HepG2 (cell line): ENCODE data around the gene KLF6. TPM values are rescaled to one million over a fixed set of nuclear protein-coding genes. Genes with fewer than 3 reads are reported as not detected.
A peak's percentile ranks its signal among the peaks of the same experiment; 100 is the strongest.

Source experiments
- ARID2 ChIP-seq: sonication (generic); formaldehyde crosslinking; IDR thresholded peaks from 2 replicates; pipeline ENCODE4 v1.8.1; 2022; ENCODE audit warnings: mild to moderate bottlenecking, missing genetic modification reagents, borderline replicate concordance
- E2F1 ChIP-seq: sonication (generic); formaldehyde crosslinking; IDR thresholded peaks from 2 replicates; pipeline ENCODE4 v1.5.0; 2020; ENCODE audit warnings: missing genetic modification reagents
- GABPA ChIP-seq, 2 experiments: IDR thresholded peaks; 2 replicates each; pipeline ENCODE4 v1.6.1; 2011 to 2016; ENCODE audit warnings: low read depth in 2 of 2, low read length in 1 of 2, missing biosample characterization in 1 of 2, missing genetic modification characterization in 1 of 2
- KDM3A ChIP-seq: IDR thresholded peaks from 2 replicates; pipeline ENCODE4 v1.6.1; 2018; ENCODE audit warnings: low read depth, missing compliant biosample characterization
- MEIS2 ChIP-seq: sonication (generic); formaldehyde crosslinking; IDR thresholded peaks from 2 replicates; pipeline ENCODE4 v1.9.0; 2021; ENCODE audit warnings: mild to moderate bottlenecking, missing genetic modification reagents
- MLX ChIP-seq: IDR thresholded peaks from 2 replicates; pipeline ENCODE4 v1.6.1; 2016
- PHB2 ChIP-seq: fragments of 450-650 bp; IDR thresholded peaks from 2 replicates; pipeline ENCODE4 v1.6.1; 2018; ENCODE audit not compliant: partially characterized antibody
- RERE ChIP-seq: IDR thresholded peaks from 2 replicates; pipeline ENCODE4 v1.6.1; 2016; ENCODE audit warnings: low read depth, missing genetic modification reagents, missing compliant biosample characterization
- SAFB2 ChIP-seq: sonication (generic); formaldehyde crosslinking; IDR thresholded peaks from 2 replicates; pipeline ENCODE4 v1.5.1; 2020; ENCODE audit warnings: missing genetic modification reagents, low read depth, mild to moderate bottlenecking, borderline replicate concordance
- SP140L ChIP-seq: sonication (generic); formaldehyde crosslinking; IDR thresholded peaks from 2 replicates; pipeline ENCODE4 v1.4.0; 2020; ENCODE audit warnings: missing genetic modification reagents, borderline replicate concordance
- TOPORS ChIP-seq: sonication (generic); formaldehyde crosslinking; IDR thresholded peaks from 2 replicates; pipeline ENCODE4 v1.8.0; 2023; ENCODE audit warnings: mild to moderate bottlenecking, missing genetic modification reagents
- TRAFD1 ChIP-seq: sonication (generic); formaldehyde crosslinking; IDR thresholded peaks from 2 replicates; pipeline ENCODE4 v1.5.1; 2020; ENCODE audit warnings: missing genetic modification reagents, mild to moderate bottlenecking, borderline replicate concordance
- ZFP82 ChIP-seq: sonication (generic); formaldehyde crosslinking; IDR thresholded peaks from 2 replicates; pipeline ENCODE4 v1.5.1; 2020; ENCODE audit warnings: mild to moderate bottlenecking, missing genetic modification reagents, borderline replicate concordance
- ZMAT3 ChIP-seq: sonication (generic); formaldehyde crosslinking; conservative IDR thresholded peaks from 2 replicates; pipeline ENCODE4 v1.7.0; 2021; ENCODE audit warnings: missing genetic modification reagents
- ZNF274 ChIP-seq: sonication (generic); formaldehyde crosslinking; IDR thresholded peaks from 2 replicates; pipeline ENCODE4 v1.5.1; 2020; ENCODE audit warnings: mild to moderate bottlenecking, missing genetic modification reagents
- ZNF570 ChIP-seq: sonication (generic); formaldehyde crosslinking; IDR thresholded peaks from 2 replicates; pipeline ENCODE4 v1.4.0; 2020; ENCODE audit warnings: mild to moderate bottlenecking, missing genetic modification reagents, borderline replicate concordance
- polyA plus RNA-seq, 8 experiments: library from polyadenylated mRNA; depleted of rRNA in 3 of 8; stranded (reverse) in 7 of 8; unstranded in 1 of 8; fragments of >200 nt; fragmentation: Illumina TruSeq in 4 of 8; extraction: Trizol in 4 of 8; gene quantifications; 2 replicates each; pipeline versions ENCODE4 v1.2.1 to v1.2.3, GENCODE V29; 2011 to 2016; ENCODE audit warnings: low read depth in 4 of 8, missing spikeins in 1 of 8, mixed read lengths in 1 of 8; ENCODE audit not compliant: insufficient read depth in 1 of 8
- total RNA-seq, 5 experiments: library from RNA; depleted of rRNA; stranded (reverse); fragments of >200 nt; fragmentation: Illumina TruSeq; extraction: Trizol; gene quantifications; 2 replicates each; pipeline ENCODE4 v1.2.3, GENCODE V29; 2016; ENCODE audit warnings: low read depth in 1 of 5
- TF ChIP-seq, protein P1 (sequence below): sonication (generic); formaldehyde crosslinking; IDR thresholded peaks from 2 replicates; pipeline ENCODE4 v1.8.0; 2022; ENCODE audit warnings: mild to moderate bottlenecking, missing genetic modification reagents, moderate library complexity
- TF ChIP-seq, protein P2 (sequence below): sonication (generic); formaldehyde crosslinking; IDR thresholded peaks from 2 replicates; pipeline ENCODE4 v1.5.0; 2020; ENCODE audit warnings: missing genetic modification reagents

Gene KLF6
- total and polyA plus RNA-seq, 2 of the 13 experiments (the other 11 are each of a cell fraction or from before 2014, with no cell fraction given) = 27.0 to 71.9 TPM

- TF ChIP-seq E2F1 (CRISPR knock-in tag) = no peak
- TF ChIP-seq SAFB2 (CRISPR knock-in tag) = no peak
- TF ChIP-seq, protein P1, sequence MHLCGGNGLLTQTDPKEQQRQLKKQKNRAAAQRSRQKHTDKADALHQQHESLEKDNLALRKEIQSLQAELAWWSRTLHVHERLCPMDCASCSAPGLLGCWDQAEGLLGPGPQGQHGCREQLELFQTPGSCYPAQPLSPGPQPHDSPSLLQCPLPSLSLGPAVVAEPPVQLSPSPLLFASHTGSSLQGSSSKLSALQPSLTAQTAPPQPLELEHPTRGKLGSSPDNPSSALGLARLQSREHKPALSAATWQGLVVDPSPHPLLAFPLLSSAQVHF (CRISPR knock-in tag) = no peak
- no peak for TF ChIP-seq TOPORS (CRISPR knock-in tag)
- TF ChIP-seq, protein P2, sequence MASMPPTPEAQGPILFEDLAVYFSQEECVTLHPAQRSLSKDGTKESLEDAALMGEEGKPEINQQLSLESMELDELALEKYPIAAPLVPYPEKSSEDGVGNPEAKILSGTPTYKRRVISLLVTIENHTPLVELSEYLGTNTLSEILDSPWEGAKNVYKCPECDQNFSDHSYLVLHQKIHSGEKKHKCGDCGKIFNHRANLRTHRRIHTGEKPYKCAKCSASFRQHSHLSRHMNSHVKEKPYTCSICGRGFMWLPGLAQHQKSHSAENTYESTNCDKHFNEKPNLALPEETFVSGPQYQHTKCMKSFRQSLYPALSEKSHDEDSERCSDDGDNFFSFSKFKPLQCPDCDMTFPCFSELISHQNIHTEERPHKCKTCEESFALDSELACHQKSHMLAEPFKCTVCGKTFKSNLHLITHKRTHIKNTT = no peak
- TF ChIP-seq ZMAT3 = peak; percentile 40; the same call in 1 of the 2 replicates
- TF ChIP-seq SP140L (CRISPR knock-in tag) = no peak
- TF ChIP-seq ARID2 (CRISPR knock-in tag) = no peak
- TF ChIP-seq ZNF274 (CRISPR knock-in tag) = no peak
- TF ChIP-seq MLX (CRISPR knock-in tag) = 0 out of 2 replicates have a peak, but pooled peaks have one; percentile 55
- no peak for TF ChIP-seq ZNF570
- TF ChIP-seq MEIS2 = 0 out of 2 replicates have a peak, but pooled peaks have one; percentile 16
- no peak for TF ChIP-seq TRAFD1
- no peak for TF ChIP-seq ZFP82 (CRISPR knock-in tag)
- no peak for TF ChIP-seq GABPA (IDR thresholded peaks at IDR 0.05; ENCODE audit: low read depth, low read length)
- TF ChIP-seq GABPA (CRISPR knock-in tag; IDR thresholded peaks at IDR 0.05; ENCODE audit: low read depth) = no peak
- peak; percentile 65; the same call in 1 of the 2 replicates for TF ChIP-seq RERE
- TF ChIP-seq PHB2 = no peak
- TF ChIP-seq KDM3A (CRISPR knock-in tag) = no peak
These were observed 44.7 kb downstream of the KLF6 start (continued) for GRCh38 chr10:3740157-3740871.
